K562 (cell line): ENCODE results near the gene TM7SF2. TPM values are rescaled to one million over a fixed set of nuclear protein-coding genes. Genes with fewer than 3 reads are reported as not detected.
A peak's percentile ranks its signal among the peaks of the same experiment; 100 is the strongest.

Experiments
- CBFB ChIP-seq: sonication (generic); formaldehyde crosslinking; IDR thresholded peaks from 2 replicates; pipeline ENCODE4 v1.4.0; 2020; ENCODE audit warnings: mild to moderate bottlenecking, missing genetic modification reagents
- E2F3 ChIP-seq: fragments of 250-450 bp; sonication (Bioruptor Pico); IDR thresholded peaks from 2 replicates; pipeline ENCODE4 v1.4.0; 2020; ENCODE audit warnings: mild to moderate bottlenecking
- HDAC3 ChIP-seq: fragments of 450-650 bp; IDR thresholded peaks from 2 replicates; pipeline ENCODE4 v1.6.1; 2018; ENCODE audit warnings: borderline replicate concordance, mild to moderate bottlenecking, moderate library complexity; ENCODE audit not compliant: partially characterized antibody
- HES1 ChIP-seq: fragments of 450-650 bp; IDR thresholded peaks from 2 replicates; pipeline ENCODE4 v1.6.1; 2016; ENCODE audit warnings: low read depth, mild to moderate bottlenecking, moderate library complexity
- HEY1 ChIP-seq: fragments of 250-450 bp; sonication (Bioruptor Pico); IDR thresholded peaks from 2 replicates; pipeline ENCODE4 v1.5.0; 2020; ENCODE audit warnings: mild to moderate bottlenecking, moderate library complexity, borderline replicate concordance
- HMG20B ChIP-seq: fragments of 250-450 bp; sonication (Bioruptor Pico); IDR thresholded peaks from 2 replicates; pipeline ENCODE4 v1.5.0; 2021; ENCODE audit warnings: mild to moderate bottlenecking
- HNRNPL ChIP-seq: fragments of 200-400 bp; formaldehyde crosslinking; IDR thresholded peaks from 2 replicates; pipeline ENCODE4 v1.6.1; 2017; ENCODE audit warnings: low read depth, mild to moderate bottlenecking, low read length
- MTA1 ChIP-seq: fragments of 450-650 bp; IDR thresholded peaks from 2 replicates; pipeline ENCODE4 v1.6.1; 2017; ENCODE audit warnings: borderline replicate concordance
- SRF ChIP-seq, 2 experiments: fragments of 250-450, 450-650 bp in 1 of 2; sonication (Bioruptor Pico) in 1 of 2; sonication (generic) in 1 of 2; formaldehyde crosslinking; IDR thresholded peaks; 2 replicates each; pipeline versions ENCODE4 v1.5.0 to v1.5.1; 2020 to 2022; ENCODE audit warnings: mild to moderate bottlenecking in 1 of 2, missing genetic modification reagents in 1 of 2
- SRSF3 ChIP-seq: fragments of 200-400 bp; formaldehyde crosslinking; IDR thresholded peaks from 2 replicates; pipeline ENCODE4 v1.6.1; 2016; ENCODE audit warnings: mild to moderate bottlenecking, low read length, moderate library complexity; ENCODE audit not compliant: insufficient read depth
- TEAD4 ChIP-seq, 2 experiments: sonication (generic) in 1 of 2; formaldehyde crosslinking in 1 of 2; IDR thresholded peaks; 2 replicates each; pipeline versions ENCODE4 v1.6.1 to v1.8.0; 2012 to 2022; ENCODE audit warnings: borderline replicate concordance in 1 of 2, inconsistent platforms in 1 of 2, low read length in 1 of 2, mild to moderate bottlenecking in 1 of 2, missing genetic modification reagents in 1 of 2
- U2AF1 ChIP-seq: fragments of 200-400 bp; formaldehyde crosslinking; optimal IDR thresholded peaks from 2 replicates; pipeline ENCODE3; 2017; ENCODE audit warnings: mild to moderate bottlenecking, low read depth, low read length, moderate library complexity
- ZBTB49 ChIP-seq: sonication (generic); formaldehyde crosslinking; IDR thresholded peaks from 2 replicates; pipeline ENCODE4 v1.8.0; 2022; ENCODE audit warnings: missing genetic modification reagents, mild to moderate bottlenecking, borderline replicate concordance
- ZHX1 ChIP-seq: fragments of 150-350 bp; conservative IDR thresholded peaks from 2 replicates; pipeline ENCODE4 v1.6.1; 2014; ENCODE audit warnings: low read length
- ZNF280B ChIP-seq: fragments of 250-450 bp; sonication (Bioruptor Pico); IDR thresholded peaks from 2 replicates; pipeline ENCODE4 v1.5.1; 2021; ENCODE audit warnings: mild to moderate bottlenecking
- ZNF316 ChIP-seq: fragments of 450-650 bp; IDR thresholded peaks from 2 replicates; pipeline ENCODE4 v1.6.1; 2016
- ZNF780A ChIP-seq: fragments of 250-450 bp; sonication (Bioruptor Pico); IDR thresholded peaks from 2 replicates; pipeline ENCODE4 v1.5.0; 2021; ENCODE audit warnings: mild to moderate bottlenecking
- polyA plus RNA-seq, 8 experiments: library from polyadenylated mRNA; depleted of rRNA in 4 of 8; stranded (reverse) in 5 of 8; unstranded in 3 of 8; fragments of >200 nt; fragmentation: Nextera tagmentation in 2 of 8; fragmentation: Illumina TruSeq in 1 of 8; extraction: Ambion mirVana in 2 of 8; extraction: Trizol in 1 of 8; gene quantifications; 2 replicates each; pipeline versions ENCODE4 v1.2.1 to v1.2.3, GENCODE V29; 2011 to 2014; ENCODE audit warnings: inconsistent platforms in 1 of 8, missing spikeins in 1 of 8
- total RNA-seq, 7 experiments: library from RNA; depleted of rRNA in 6 of 7; stranded (reverse); fragments of >200 nt in 6 of 7; fragmentation: Illumina TruSeq in 2 of 7; extraction: Trizol in 2 of 7; gene quantifications; 2 replicates each; pipeline versions ENCODE4 v1.2.1 to v1.2.3, GENCODE V29; 2011 to 2021; ENCODE audit warnings: low replicate concordance in 1 of 7

TM7SF2 gene
- total and polyA plus RNA-seq, 9 of the 15 experiments (the other 6 are each of a cell fraction or from before 2014, with no cell fraction given): 1.2 to 22.0 (median 14.3) TPM

- TF ChIP-seq HNRNPL: peak; percentile 47; the same call in 1 of the 2 replicates
- no peak for TF ChIP-seq ZNF780A
- TF ChIP-seq ZHX1: 0 out of 2 replicates have a peak, but pooled peaks have one; percentile 43
- TF ChIP-seq ZNF316: no peak
- no peak for TF ChIP-seq HES1
- TF ChIP-seq HEY1 (CRISPR knock-in tag): no peak
- TF ChIP-seq E2F3: no peak
- peak; percentile 97 for TF ChIP-seq U2AF1
- TF ChIP-seq TEAD4 (IDR thresholded peaks at IDR 0.05; ENCODE audit: low read length): no peak
- peak; percentile 35; the same call in 1 of the 2 replicates for TF ChIP-seq TEAD4 (CRISPR knock-in tag; IDR thresholded peaks at IDR 0.05; ENCODE audit: borderline replicate concordance)
- TF ChIP-seq MTA1: peak; percentile 96
- no peak for TF ChIP-seq HDAC3
- TF ChIP-seq ZBTB49 (CRISPR knock-in tag): no peak
- TF ChIP-seq SRF (CRISPR knock-in tag; IDR thresholded peaks at IDR 0.05): peak in 1 of 2 experiments; percentile 86; a peak in 3 of 4 replicates
- no peak for TF ChIP-seq ZNF280B (CRISPR knock-in tag)
- TF ChIP-seq SRSF3: no peak
- TF ChIP-seq CBFB (CRISPR knock-in tag): no peak
- TF ChIP-seq HMG20B (CRISPR knock-in tag): no peak
Measured at GRCh38 chr11:65117206-65118096, 5.8 kb downstream of the TM7SF2 start, which contains the start of gene ZNHIT2 (continued).
